GM21423 (cell line): ENCODE results near the gene MCTP1.

Experiments
- ATAC-seq: cut with Tn5 transposase; IDR thresholded peaks from one replicate; pipeline ENCODE4 v1.9.1; 2021; ENCODE audit warnings: mild to moderate bottlenecking, moderate library complexity; ENCODE audit not compliant: unreplicated experiment

Gene MCTP1

GRCh38 chr5:94736498-94736897 is 548.4 kb downstream of the MCTP1 start:
- ATAC-seq, result no peak

DNA sequence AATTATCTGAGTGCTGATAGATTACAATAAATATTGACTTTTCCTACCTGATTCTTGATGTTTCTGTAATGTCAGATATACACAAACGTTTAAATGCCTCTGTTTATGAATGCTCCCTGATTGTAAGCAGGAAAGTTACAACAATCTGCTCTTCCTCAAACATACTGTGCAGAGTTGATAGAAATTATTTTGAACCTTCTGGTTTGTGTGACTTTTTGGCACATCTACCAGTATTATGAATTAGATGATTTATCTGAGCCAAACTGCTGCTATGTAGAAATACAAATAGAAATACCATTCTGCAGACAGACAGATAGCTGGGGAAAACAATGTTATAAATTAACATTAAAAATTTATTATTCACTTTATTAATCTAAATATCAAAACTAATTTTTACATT is 553.4 kb downstream of the MCTP1 start:
- no peak for ATAC-seq

DNA sequence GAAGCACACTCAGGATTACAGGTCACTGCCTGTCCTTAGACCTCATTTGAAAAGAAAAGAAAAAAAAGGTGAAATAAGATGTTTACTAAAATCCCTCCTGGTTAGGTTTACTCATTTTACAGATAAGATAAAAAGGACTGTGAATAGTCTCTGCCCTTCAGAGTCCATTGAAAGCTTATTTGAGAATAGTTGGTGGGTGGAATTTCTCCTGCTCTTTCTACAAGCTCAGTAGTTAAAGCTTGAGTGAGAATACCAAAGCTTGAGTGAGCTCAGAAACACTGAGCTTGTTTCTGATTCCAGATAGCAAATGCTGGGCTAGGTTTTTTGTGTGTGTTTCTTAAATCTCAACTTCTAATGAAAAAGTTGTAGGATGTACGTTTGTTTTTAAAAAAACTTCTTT is 559.8 kb downstream of the MCTP1 start:
- ATAC-seq, result no peak

GRCh38 chr5:94715768-94716167 is 569.1 kb downstream of the MCTP1 start:
- ATAC-seq, result no peak

DNA sequence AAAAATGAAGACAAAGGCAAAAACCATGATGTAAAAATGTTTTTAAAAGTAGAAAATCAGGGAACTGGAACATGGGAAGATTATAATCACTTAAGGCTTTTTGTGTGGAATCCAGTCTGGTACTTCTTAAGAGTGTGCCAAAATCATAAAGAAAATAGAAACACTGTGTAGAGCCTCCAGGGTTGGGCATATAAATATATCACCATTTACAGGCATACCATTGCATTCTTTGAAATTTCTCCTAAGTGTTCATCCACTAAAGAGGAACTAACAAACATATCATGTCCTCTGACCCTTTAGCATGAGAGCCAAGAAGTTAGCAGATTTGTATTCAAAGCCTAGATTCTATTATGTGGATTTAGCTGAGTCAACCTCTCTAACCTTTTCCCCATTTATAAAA is 573.1 kb downstream of the MCTP1 start:
- no peak for ATAC-seq

- ATAC-seq, result no peak
Observed at GRCh38 chr5:94709277-94709676, 575.6 kb downstream of the MCTP1 start.

- ATAC-seq, result no peak
Observed at GRCh38 chr5:94707359-94707758, 577.5 kb downstream of the MCTP1 start.

DNA sequence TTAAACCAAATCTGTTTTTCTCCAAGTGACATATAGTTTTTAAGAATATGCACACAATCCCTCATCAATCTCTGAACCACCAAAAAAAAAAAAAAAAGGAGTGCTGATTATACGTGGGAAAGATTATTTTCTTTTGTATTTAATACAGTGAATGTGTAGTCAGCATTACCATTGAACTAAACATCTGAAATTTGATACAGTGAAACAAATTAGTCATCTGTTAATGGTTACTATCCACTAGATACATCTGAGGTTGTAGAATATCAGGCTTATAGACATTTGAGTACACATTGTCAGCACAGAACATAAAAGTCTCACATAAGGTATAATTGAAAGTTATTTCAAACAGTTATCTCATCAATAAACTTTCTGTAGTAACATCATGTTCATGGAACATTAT is 579.5 kb downstream of the MCTP1 start:
- ATAC-seq, result no peak

GRCh38 chr5:94702729-94703128 is 582.2 kb downstream of the MCTP1 start:
- peak; percentile 75 for ATAC-seq

DNA sequence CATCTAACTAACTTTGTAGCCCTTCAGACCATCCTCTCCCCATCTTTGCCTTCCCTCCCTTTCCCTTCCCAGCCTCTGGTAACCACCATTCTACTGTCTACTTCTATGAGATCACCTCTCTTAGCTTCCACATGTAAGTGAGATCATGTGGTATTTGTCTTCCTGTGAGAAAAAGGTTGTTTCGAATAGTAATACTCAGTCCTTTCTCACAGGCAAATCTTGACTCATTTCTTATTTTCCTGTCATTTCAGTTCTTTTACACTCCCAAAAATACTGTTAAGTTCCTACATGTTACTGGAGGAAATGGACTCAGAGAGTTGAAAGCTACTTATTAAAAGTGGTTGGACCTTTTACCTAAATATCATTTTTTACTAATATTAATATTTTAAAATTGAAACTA is 584.3 kb downstream of the MCTP1 start:
- peak; percentile 72 for ATAC-seq

DNA sequence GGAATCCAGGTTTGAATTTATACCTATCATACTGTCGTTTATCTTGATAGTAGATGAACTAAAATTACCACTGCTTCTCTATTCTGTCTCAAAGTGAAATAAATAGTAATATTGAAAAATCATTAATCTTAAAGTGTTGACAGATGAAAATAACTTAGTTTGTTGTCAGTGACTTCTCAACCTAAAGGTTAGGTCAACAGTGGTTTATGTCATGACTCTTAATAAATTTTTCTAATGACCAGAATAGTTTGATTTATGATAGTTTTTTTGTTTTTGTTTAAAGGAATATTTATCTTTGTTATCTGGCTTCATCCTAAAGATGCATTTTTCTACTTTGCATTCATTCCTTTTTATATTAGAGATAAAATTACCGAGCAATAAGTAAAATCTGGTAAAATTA is 585.3 kb downstream of the MCTP1 start:
- no peak for ATAC-seq

GRCh38 chr5:94698197-94698596 is 586.7 kb downstream of the MCTP1 start:
- ATAC-seq, result no peak

DNA sequence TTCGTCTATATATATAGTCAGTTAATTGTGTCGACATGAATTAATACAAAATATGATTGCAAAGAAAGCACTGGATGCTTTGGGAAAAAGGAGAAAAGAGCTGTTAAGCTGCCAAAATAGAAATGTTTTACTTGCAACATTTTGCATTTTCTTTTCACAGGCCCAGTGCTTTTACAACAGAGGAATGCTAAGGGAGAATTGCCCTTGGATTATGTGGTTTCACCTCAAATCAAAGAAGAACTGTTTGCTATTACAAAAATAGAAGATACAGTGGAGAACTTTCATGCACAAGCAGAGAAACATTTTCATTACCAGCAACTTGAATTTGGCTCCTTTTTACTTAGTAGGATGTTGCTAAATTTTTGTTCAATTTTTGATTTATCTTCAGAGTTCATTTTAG is 590.2 kb downstream of the MCTP1 start:
- ATAC-seq, result no peak

DNA sequence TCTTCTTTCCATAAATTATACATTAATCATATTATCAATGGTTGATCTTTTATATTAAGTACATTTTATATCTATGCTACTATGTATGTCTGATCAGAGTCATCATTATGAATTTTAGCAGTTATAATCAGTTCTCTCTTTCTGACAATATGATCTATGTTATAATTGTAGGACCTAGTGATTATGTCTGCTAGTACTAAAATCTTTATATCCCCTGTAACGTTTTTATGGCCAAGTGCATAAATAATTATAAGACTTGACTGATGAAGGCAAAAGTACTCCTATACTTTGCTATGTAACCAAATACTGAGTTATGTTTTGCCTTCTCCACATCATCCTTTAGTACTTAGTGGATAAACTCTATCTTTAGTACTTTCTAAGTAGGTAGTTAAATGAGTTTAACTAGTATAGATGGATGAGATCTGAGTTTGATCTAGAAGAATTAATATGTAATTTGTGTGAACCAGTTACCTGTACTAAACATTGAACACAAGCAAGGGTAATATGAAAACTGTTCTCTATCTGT is 591.0 kb downstream of the MCTP1 start:
- no peak for ATAC-seq

- peak; percentile 55 for ATAC-seq
Observed at GRCh38 chr5:94693043-94693822, 591.7 kb downstream of the MCTP1 start.

DNA sequence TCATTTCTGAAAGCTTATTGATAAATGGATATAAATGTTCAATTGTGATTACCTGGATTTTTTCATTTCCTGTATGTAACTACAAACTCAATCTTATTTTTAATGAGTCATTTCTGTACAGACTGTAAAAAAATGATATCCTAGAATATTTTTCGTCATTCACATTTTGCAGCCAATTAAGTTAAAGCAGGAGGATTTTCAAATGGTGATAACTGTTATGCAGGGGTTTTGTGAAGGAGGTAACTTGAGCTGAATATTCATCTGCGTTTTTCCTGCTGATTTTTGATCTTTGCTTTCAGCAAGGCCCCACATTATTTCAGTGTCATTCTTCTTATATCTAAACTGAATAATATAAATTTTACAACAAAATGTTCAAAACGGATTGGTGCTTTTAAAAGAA is 592.3 kb downstream of the MCTP1 start:
- ATAC-seq, result no peak

GRCh38 chr5:94691949-94692348 is 592.9 kb downstream of the MCTP1 start:
- no peak for ATAC-seq

DNA sequence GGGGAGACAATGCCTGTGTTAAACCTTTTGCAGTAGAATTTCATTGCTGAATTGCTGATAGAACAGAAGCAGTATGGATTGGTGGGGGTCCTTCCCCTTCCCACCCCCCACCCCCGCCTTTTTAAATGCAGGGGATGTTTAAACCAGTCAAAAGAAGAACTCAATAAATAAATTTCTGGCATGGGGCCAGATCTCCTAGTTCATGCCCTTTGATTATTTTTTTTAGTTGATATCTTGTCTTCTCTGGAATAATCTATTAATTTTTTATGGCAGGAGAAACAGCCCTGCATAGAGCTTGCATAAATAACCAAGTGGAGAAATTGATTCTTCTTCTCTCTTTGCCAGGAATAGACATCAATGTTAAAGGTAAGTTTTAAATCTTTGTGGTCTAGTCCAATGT is 593.6 kb downstream of the MCTP1 start:
- ATAC-seq, result no peak

DNA sequence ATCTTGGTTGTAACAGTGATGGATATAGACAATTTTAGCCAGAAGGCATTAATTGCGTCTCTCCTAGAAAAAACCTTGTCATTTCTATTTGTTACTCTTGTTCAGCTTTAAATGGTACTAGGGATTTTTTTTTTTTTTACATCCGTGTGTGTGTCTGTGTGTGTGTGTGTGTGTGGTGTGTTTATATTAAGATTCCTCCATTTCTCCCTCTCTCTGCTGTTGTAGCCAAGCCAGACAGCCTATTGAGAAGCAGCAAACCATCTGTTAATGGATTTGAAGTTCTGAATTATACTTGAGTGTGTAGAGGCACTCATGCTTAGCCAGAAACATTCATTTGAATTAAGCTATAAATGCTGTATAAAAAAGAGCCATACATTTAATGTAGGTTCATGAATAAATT is 594.1 kb downstream of the MCTP1 start:
- ATAC-seq, result no peak

- ATAC-seq, result no peak
Observed at GRCh38 chr5:94689908-94690307, 595.0 kb downstream of the MCTP1 start.

DNA sequence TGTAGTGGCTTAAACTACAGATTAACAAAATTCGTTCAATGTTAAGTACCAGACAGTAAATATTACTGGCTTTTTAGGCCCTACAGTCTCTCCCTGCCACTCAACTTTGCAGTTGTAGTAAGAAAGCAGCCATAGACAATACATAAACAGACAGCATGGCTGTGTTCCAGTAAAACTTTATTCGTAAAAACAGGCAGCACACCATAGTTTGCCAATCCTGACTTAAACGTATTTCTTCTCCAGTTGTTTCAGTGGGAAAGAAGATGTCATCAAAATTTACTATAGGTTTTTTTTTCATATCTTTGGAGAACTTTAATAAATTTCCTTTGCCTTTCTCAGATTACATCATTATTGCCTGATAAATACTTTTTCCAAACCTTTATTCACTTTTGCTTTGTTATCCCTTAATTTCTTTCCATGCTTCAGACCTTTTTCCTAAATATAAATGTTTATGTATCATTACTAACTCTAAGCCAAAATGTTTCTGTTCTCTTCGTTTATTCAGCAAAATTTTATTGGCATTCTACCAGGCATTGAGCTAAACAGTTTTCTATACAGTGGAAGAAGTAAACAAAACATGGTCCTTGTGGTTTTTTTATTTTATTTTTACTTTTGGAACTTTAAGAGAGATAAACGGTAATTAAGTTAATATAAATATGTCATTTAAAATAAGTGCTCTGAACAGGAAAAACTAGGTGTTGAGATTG is 601.9 kb downstream of the MCTP1 start:
- no peak for ATAC-seq

- no peak for ATAC-seq
Observed at GRCh38 chr5:94675965-94676618, 608.8 kb downstream of the MCTP1 start.
